GM21723 (cell line): ENCODE measurements around the gene RNF31.
"Not testable (repeated sequence)": the region's sequence is repeated elsewhere in the genome, so short reads cannot be mapped to it uniquely, and the experiment has no call there.

Source experiments
- ATAC-seq: cut with Tn5 transposase; IDR thresholded peaks from one replicate; pipeline ENCODE4 v1.9.1; 2021; ENCODE audit warnings: mild to moderate bottlenecking, moderate library complexity; ENCODE audit not compliant: unreplicated experiment

The RNF31 gene

GRCh38 chr14:24146978-24147760, at the start of gene RNF31:
Gene RNF31, plus strand, starts transcription at chr14:24147498. Its CDS starts 201 bp downstream, at chr14:24147699.
- ATAC-seq, result peak; percentile 87

GRCh38 chr14:24098229-24098926, 48.9 kb upstream of the RNF31 start:
- no peak for ATAC-seq

GRCh38 chr14:24098927-24099813, 48.1 kb upstream of the RNF31 start:
- no peak for ATAC-seq

GRCh38 chr14:24100197-24100981, 46.9 kb upstream of the RNF31 start:
- no peak for ATAC-seq

GRCh38 chr14:24100982-24101494, 46.3 kb upstream of the RNF31 start:
- ATAC-seq, result no peak

- no peak for ATAC-seq
Observed at GRCh38 chr14:24102357-24103048, 44.8 kb upstream of the RNF31 start.

- ATAC-seq, result no peak
Observed at GRCh38 chr14:24103451-24103850, 43.8 kb upstream of the RNF31 start.

GRCh38 chr14:24105609-24106239, 41.6 kb upstream of the RNF31 start:
- ATAC-seq, result not testable (repeated sequence)

- ATAC-seq, result no peak
Observed at GRCh38 chr14:24106672-24107271, 40.5 kb upstream of the RNF31 start.

- peak; percentile 37 for ATAC-seq
Observed at GRCh38 chr14:24108336-24108874, 38.9 kb upstream of the RNF31 start.

- ATAC-seq, result no peak
Observed at GRCh38 chr14:24110060-24110459, 37.2 kb upstream of the RNF31 start.

- ATAC-seq, result no peak
Observed at GRCh38 chr14:24110523-24110922, 36.8 kb upstream of the RNF31 start.

- no peak for ATAC-seq
Observed at GRCh38 chr14:24113379-24113800, 33.9 kb upstream of the RNF31 start.

GRCh38 chr14:24113801-24114531, 33.3 kb upstream of the RNF31 start:
- ATAC-seq, result peak; percentile 39

GRCh38 chr14:24114532-24115421, 32.5 kb upstream of the RNF31 start, which contains the start of the genes DCAF11 and NRL:
Gene DCAF11, plus strand, starts transcription at chr14:24114777. Its CDS starts 818 bp downstream, at chr14:24115595.
Gene NRL, minus strand, starts transcription at chr14:24114949. Its CDS starts 32,101 bp downstream, at chr14:24082848.
- peak; percentile 86 for ATAC-seq

- ATAC-seq, result no peak
Observed at GRCh38 chr14:24115422-24116127, 31.7 kb upstream of the RNF31 start.
